Left colon (tissue), 2 donors: Measurements from ENCODE around the gene HOXC12. TPM values are rescaled to one million over a fixed set of nuclear protein-coding genes. Genes with fewer than 3 reads are reported as not detected.

Experiments used
- ATAC-seq: fragments of 200-7000 bp; cut with Tn5 transposase; one replicate; pipeline ENCODE4 v1.9.1; 2020; ENCODE audit warnings: mild to moderate bottlenecking, moderate library complexity
- DNase-seq, 2 donors: peaks; one replicate each; pipeline ENCODE4 v3.0.0-alpha.2; 2020
- intact Hi-C, 2 donors: fragments of 100-400 bp; cut with DNase I in 1 of 2; cut with micrococcal nuclease in 1 of 2; formaldehyde crosslinking; loops; one replicate each; pipeline versions ENCODE4 v1.11.2 to v1.14.0; 2022; cut with DNase I, micrococcal nuclease
- total RNA-seq, 2 donors: library from RNA; stranded (reverse); fragmentation: NEBNext Ultra II Directional; extraction: Animal tissue kit (Norgen Biotek cat#: 25700); gene quantifications; one replicate each; pipeline ENCODE4 v1.2.1, GENCODE V29; 2021
- donor health status: DM: no; HTN: no; CAD: no.
- donor health status: DM: yes; HTN: yes; CAD: no.

The HOXC12 gene
- total RNA-seq, 2 donors from 2014 or later = not detected

DNA sequence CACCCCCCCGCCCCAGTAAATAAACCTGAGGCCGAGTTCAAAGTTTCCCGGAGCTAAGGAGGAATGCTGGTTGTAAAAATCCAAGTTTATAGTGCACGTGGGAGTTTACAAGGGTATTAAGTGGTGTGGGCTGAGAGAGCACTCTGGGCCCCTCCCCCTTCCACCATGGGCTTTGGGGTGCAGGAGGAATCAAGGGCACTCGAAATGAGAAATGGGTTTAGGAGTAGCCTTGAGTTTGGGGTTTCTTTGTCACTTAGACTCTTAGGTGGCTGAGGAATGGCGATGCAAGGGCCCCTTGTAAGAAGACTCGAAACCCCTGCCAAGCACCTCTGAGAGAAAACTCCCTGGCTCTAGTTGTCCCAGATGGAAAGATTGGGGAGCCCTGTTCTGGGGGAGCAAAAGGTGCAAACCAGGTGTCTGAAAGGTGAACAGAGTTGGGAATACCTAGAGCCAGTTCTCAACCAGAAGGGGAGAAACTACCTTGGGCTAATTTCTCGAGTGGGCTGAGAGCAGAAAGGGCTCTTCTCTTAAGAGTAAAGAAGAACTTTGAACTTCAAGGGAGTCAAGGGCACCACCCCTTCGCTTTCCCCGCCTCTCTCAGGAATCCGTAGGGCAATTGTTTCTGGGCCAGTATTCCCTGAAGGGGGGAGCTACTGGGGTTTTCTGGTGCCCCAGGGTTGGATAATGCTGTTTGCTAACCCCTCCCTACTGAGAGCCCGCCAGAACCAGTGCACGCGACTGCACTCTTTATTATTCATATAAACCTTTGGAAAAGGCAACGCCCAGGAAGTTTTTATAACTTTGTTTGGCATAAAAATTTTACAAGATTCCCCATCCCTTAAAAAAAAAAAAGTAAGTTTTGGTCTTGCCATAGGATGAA, 24.0 kb downstream of the HOXC12 start:
- intact Hi-C loops = no loop called here
- ATAC-seq (peak; percentile 90), DNase-seq (peak; percentile 28 to 31)

DNA sequence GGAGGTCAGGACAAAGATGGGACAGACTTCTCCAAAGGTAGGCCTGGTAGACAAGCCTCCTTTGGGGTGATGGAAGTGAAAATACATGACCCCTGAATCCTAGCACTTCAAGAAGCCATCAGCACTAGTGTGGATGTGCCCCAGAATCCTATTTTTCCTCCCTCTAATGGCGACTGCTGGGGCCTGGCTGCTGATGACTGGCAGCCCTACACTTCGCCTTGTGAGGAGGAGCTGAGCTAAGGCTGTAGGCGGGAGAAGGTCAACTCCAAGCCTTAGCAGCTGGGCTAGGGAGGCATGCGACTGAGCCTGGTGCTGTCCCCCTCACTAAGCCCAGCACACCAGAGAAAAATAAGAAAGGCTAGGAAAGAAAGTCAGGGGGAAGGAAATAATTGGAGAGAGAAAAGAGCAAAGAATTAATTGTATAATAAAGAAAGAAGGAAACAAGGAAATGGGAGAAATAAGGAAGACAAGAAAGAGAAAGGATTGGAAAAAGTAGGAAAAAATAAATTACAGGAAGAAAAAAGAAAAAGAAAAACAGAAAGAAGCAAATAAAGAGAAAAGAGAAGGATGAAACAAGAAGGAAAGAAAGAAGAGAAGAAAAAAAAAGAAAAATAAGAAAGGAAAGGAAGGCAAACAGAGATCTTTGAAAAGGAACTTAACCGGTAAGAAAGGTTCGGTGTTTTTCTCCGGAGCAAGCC, 25.6 kb downstream of the HOXC12 start:
- intact Hi-C loops = no loop called here
- no peak for ATAC-seq
- DNase-seq = no peak

DNA sequence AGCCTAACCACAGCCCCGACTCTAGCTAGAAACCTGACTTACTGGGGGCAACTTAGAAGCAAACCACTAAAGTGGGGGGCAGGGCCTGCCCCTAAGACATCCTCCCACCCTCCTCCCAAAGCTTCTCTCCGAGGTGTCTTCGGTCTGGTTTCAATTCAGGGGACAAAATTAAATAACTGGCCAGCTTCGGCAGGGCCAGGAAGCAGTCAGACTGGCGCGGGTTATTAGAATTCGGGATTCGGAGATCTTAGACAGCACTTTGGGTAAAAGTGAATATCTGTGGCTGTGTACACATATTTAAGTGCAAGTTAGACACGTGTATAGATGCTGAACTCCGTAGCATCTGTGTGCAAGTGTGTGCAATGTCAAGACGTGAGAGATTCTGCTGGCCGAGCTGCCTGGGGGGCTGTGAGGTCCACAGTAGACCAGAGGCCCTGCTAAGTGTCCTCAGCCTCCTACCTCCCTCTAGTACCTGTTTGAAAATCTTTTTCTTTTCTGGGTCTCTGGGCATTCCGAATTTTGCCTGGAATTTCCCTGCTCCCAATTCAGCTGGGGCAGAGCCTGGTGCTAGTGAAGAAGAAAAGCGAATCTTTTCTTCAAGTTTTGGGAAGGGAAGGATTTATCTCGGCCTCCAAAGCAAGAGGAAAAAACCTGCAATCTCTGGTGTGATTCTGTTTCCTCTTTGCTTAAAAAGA, 26.2 kb downstream of the HOXC12 start:
- DNase-seq = no peak
- intact Hi-C loops = no loop called here
- no peak for ATAC-seq

DNA sequence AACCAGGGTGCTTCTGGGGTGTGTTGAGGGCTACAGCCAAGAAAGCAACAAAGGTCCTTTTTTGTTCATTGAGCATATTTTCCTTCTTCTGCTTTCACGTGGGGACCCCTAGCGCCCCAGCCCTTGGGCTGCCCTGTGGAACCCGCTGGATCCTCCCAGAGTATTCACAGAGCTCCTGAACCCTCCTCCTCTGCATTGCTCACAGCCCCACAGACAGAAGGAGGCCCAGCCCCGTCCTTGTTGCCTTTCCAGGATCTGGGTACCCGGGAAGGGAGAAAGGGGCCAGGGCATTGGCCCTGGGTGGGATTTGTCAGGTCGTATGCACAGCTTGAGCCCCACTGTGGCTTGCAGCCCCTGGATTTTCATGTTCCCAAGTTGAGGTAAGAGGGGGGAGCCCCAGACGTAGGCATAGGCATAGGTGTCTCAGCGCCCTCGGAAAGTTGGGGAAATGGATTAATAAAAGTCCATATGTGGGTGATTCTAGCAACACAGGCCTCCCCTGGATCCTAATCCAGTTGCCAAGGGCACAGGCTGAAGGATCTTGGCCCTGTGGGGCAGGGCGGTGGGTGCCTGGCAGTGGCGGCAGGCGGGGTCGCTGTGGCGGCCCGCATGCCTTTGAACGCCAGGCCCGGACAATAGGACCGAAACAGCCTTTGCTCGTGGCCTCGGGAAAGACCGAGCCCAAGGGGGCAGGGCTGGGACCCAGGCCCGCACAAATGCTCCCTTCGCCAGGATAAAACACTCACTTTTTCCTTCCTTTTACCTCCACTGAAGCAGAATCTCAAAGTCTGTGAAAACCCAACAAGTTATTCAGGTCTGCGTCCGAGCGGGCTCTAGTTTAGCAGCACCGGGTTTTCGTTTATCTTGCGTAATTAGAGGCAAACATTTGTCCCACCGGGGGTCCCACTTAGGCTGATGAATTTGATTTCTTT, 27.2 kb downstream of the HOXC12 start:
- ATAC-seq (no peak), DNase-seq (no peak)
- intact Hi-C loops = no loop called here

DNA sequence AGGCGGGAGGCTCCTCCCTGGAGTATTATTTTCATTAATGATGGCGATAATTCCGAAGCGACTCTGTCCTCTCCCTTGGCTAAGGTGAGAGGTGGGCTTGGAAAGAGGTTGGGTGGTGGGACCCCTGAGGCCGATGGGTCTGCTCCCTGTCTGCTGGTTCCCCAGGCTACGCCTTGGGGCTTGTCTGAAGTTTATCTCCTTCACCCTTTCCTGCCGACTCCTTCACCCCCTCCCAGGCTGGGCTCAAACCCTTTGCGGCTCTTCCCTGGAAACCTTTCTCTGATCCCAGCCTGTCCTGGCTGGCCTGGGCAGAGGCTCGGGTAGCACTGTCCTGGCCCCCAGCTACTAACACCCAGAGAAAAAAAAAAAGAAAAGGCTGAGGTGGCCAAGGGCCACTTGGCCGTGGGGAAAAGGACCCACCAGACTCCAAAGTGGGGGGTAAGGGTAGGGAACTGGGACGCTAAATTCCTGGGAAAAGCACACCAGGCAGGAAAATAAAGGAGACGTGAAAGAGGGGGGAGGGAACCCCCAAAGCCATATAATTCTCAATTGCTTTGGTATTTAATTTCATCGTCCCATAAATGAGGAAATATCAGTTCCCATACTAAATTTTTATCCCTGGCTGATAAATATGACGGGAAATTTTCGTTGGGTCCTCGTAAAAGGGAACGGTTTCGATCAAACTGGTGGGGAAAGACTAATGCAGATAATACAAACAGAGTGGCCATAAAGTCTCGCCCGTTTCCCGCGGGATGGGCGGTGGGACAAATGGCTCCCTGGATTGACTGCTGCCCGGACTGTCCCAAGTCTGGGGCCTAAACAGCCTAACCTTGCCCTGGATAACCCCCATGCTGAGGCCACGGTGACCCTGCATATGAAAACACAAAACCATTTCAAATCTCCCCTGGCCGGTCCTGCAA, 28.2 kb downstream of the HOXC12 start:
- ATAC-seq = no peak
- intact Hi-C loops = no loop called here
- DNase-seq = no peak

DNA sequence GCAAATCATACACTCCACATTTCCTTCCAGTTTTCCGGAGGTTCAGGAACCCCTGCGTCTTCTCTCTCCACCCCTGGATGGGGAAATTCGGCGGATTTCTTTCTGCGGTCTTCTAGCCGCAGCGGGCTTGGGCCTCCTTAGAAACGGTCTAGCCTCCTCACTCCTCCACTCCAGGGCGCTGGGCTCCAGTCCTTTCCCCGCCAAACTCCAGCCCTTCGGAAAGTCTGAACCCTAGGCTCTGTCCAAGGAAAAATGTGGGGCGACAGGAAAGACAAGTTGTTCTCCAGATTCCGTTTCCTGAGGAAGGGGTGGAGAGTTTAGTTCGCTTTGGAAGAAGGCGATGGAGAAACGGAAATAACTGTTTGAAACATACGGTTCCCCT, 28.9 kb downstream of the HOXC12 start:
- ATAC-seq (no peak), DNase-seq (no peak)
- intact Hi-C loops = no loop called here

DNA sequence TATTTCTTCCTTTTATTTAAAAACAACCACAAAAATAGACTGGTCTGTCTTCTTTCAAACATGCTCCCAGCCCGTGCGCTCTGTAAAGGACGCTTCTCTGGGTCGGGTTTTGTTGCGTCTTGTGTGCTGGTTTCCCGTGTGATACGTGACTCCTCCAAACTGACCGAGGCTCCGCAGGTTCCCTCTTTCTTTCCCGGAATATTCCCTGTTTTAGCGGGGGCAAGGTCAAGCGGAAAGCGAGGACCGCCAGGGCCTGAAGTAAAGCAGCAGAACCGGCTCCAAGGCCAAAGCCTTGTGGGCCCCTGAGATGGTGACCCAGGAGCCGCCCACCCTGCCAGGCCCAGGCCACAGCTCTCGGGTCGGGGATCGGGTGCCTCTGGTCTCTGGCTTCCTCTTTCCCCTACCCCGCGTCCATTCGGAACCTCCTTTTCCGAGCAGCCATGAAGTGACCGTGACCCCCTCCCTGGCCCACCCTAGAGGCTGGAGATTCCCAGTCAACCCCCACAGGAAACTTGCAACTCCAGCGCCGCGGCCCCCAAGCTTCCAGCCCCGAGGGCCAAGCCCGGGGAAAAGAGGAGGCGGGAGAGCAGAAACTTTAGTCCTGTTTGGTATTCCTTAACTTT, 29.4 kb downstream of the HOXC12 start:
- intact Hi-C loops = no loop called here
- DNase-seq (no peak), ATAC-seq (no peak)

DNA sequence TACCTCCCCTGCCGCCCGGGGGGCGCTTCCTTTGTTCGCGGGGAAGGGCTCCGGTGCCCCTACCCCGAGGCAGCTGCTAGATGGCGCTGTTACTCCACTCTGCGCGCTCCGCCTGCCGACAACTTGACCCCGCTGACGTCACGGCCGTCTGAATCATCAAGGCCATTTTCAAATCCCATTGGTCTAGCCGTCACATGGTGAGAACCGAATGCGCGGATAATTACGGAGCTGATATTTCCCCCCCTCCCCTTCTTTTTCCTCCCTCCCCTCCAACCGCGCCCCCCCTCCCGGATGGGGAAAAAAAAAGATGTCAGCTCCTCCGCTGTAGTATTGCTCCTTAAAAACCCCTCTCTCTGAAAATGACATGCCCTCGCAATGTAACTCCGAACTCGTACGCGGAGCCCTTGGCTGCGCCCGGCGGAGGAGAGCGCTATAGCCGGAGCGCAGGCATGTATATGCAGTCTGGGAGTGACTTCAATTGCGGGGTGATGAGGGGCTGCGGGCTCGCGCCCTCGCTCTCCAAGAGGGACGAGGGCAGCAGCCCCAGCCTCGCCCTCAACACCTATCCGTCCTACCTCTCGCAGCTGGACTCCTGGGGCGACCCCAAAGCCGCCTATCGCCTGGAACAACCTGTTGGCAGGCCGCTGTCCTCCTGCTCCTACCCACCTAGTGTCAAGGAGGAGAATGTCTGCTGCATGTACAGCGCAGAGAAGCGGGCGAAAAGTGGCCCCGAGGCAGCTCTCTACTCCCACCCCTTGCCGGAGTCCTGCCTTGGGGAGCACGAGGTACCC, 30.4 kb downstream of the HOXC12 start, which contains the start of gene HOXC10:
TSS of gene HOXC10 (plus strand) at position 246 of the 791 bp plus-strand sequence. CDS start at position 360, 114 bp downstream.
- ATAC-seq (peak; percentile 48), DNase-seq (peak; percentile 60 to 76)
- intact Hi-C loops = no loop called here

DNA sequence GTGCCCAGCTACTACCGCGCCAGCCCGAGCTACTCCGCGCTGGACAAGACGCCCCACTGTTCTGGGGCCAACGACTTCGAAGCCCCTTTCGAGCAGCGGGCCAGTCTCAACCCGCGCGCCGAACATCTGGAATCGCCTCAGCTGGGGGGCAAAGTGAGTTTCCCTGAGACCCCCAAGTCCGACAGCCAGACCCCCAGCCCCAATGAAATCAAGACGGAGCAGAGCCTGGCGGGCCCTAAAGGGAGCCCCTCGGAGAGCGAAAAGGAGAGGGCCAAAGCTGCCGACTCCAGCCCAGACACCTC, 30.9 kb downstream of the HOXC12 start:
- ATAC-seq (no peak), DNase-seq (no peak)
- intact Hi-C loops = no loop called here

DNA sequence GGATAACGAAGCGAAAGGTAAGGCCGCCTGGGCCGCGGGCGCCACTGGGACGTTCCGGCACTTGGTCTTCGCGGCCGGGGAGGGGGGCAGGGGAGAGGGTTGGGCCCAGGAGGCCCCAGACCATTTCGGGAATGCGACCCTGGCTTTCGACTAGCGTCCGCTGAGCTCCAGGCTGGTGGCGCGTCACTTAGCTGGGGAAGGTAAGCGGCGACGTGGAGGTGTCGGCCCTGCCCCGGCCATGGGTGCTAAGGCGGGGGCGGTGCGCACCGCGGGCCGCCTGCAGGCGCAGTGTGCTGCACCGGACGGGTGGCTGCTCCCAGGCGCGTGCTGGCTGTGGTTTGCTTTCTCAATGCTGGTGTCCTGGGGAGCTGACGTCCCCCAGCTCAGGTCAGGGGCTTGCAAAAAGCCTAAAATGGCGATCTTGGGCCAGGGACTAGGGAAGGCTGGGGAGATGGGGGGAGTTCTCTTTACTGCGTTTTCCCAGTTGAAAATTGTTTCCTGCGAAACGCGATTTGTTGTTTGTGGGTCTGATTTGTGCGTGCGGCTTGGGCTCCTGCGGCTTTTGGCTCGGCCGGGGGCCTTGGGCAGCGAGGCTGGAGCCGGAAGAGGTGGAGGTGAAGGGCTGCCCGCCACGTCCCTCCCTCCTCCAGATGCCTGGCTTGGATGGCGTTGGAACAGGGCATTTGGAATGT, 31.4 kb downstream of the HOXC12 start:
- DNase-seq (no peak), ATAC-seq (peak; percentile 28)
- intact Hi-C loops = no loop called here

DNA sequence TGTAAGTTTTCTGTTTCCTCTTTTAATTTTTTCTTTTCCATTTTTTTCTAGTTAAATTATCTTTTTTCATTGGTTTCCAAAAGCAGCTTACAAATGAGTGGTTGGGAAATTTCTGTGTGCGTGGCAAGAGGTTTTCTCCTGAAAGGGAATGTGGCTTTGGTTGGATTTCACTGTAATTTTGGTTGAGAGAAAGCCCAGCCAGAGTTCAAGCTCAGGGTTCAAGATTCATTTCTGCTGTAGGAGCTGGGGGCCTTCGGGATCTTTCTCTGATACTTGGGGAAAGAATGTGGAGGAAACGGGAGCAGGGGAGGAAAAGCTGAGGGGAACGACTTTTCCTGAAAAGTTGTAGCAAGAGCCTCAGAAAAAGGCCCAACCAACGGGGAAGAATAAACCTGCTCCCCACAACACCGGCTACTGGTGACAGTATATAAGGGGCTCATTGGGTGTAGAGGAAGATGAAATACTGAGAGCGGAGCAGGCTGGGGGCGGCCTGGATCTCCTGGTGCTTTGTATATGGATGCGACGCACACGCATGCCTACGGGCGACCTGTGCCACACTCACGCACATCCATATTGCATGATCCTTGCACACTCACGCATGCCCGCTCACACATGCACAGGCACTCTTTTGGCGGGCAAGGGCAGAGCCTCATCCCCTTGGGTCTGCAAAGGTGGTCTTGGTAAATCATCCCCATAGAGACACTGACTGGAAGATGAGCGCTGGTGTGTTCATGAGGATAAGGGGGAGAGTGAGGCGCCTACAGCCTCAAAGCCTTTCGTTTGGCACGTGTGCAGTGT, 32.2 kb downstream of the HOXC12 start:
- DNase-seq (no peak), ATAC-seq (no peak)
- intact Hi-C loops = no loop called here

DNA sequence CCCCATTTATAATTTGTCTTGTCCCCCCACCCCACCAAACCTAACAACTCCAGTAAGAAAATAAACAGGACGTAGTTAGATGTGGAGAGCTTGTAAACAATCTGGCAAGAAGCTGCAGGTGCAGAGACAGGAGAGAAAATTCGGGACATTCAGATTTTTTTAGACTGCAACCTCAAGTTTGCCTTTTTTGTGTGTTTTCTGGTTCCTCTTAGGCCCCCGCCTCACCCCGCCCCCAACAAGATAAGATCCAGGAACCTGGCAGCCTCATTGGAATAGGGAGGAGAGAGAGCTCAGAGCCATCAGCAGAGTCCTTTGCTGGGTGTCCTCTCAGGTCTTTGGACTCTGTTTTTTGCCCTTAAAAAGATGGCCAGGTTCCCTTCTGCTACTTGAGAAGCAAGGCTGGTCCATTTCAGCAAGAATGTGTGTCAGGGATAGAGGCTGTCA, 33.1 kb downstream of the HOXC12 start:
- intact Hi-C loops = no loop called here
- ATAC-seq = no peak

DNA sequence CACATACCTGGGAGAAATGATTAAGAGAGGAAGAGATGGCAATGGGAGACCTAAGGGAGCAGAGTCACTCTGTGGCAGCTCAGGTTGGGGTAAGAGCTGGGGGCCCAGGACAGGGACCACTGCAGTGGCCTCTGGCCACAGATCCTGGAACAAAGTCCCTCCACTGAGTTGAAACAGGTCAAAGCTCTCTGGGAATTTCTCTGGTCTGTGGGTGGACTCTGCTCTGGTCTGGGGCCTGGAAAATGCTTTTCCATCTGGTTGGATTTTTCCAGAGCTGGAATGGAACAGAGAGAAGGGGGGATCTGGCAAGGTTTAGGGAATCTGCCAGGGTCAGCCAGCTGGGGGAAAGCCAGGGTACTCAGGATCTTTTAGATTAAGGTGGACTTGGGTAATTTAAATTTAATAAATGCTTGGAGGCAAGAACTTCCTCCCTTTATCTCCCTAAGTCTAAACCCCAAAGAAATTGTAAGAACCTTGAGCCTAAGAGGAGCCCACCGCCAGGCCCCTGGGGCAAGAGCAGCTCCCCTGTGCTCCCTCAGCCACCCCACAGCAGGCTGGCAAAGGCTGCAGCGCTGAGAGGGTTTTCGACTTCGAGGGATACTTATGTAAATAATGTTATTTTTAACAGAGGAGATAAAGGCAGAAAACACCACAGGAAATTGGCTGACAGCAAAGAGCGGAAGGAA, 34.0 kb downstream of the HOXC12 start:
- DNase-seq = no peak

More for the DNA sequence above, 33.1 kb downstream of the HOXC12 start:
- no peak for DNase-seq

DNA sequence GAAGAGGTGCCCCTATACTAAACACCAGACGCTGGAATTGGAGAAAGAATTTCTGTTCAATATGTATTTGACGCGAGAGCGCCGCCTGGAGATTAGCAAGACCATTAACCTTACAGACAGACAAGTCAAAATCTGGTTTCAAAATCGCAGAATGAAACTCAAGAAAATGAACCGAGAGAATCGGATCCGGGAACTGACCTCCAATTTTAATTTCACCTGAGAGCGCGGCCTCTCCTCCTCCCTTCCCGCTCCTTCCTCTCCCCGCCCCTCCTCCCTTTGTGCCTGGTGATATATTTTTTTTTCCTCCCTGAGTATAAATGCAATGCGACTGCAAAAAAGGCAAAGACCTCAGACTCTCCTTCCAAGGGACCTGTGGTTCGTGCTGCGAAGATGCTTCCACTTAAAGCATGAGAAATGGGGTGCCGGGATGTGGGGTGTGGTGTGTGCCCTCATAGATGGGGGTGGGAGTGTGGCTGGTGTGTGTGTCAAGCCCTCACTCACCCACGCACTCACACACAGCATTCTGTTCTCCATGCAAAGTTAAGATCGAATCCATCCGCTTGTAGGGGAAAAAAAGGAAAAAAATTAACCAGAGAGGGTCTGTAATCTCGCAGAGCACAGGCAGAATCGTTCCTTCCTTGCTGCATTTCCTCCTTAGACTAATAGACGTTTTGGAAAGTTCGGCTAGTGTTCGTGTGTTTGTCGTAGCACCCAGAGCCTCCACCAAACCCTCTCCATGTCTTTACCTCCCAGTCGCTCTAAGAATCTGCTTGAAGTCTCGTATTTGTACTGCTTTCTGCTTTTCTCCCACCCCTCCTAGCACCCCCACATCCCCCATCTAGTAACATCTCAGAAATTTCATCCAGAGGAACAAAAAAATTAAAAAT, 34.8 kb downstream of the HOXC12 start:
- intact Hi-C loops = no loop called here
- no peak for ATAC-seq
- peak in 1 of 2 donors; percentile 45 for DNase-seq

More for the DNA sequence above, 34.0 kb downstream of the HOXC12 start:
- ATAC-seq = no peak
- intact Hi-C loops = no loop called here
